GM18499 (cell line): Measurements from ENCODE around the gene IFNA6.

Source experiments
- ATAC-seq: cut with Tn5 transposase; IDR thresholded peaks from one replicate; pipeline ENCODE4 v1.9.1; 2021; ENCODE audit warnings: moderate number of reproducible peaks; ENCODE audit not compliant: insufficient read depth, unreplicated experiment

The IFNA6 gene

DNA sequence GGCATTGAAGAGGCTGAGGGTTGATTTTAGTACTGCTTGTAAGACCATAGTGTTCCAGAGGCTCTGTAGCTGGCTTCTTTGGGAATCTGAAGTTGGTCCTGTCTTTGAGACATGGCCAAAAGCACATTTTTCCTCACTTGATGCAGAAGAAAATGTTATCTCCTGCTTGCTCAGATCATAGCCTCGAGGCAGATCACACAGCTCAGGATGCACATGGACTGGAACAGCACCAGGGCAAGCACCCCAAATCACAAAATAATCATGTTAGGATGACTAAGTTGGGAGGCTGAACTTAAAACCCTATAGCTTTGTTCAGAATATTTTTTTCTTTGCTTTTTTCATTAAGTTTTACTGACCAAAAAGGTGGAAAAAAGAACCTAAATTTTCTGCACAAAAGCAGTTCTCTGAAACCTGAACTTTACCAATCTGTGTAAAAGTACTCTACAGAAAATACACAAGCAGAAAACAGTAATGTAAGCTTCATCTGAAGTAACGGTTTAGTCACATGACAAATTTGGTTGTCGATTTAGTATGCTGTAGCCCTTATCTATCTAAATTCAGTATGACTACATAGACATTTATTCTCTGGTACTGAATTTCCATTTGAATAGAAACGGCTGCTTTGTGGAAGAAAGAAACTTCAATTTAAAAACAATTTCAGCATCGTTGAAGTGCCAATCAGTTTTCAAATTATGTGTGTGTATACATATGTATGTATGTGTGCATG is 18.8 kb downstream of the IFNA6 start:
- no peak for ATAC-seq

DNA sequence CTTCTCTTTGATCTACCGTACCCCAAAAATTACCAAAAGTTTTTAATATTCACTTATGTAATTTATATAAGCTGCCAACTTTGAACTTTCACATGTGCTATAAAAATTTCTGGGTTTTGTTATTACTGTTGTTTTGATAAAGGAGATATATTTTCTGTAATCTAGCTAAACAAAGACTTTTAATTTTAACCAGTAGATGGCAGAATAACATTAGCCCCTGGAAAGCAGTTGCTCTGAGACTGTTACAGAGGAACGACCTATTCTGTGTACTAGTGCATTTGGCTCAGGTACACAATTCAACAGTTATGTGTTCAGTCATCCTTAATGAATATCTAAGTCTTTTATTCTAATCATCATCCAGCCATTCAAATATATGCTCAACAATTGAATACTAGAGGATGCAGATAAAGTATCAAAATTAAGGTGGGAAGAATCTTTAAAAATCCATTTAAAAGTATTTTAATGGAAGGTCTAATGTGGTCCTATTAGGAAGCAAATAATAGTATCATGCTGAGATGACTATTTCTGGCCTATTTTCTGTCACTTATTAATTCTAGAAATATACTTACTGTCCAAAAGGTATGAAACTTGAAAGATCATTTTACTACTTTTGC is 24.1 kb downstream of the IFNA6 start:
- peak; percentile 81 for ATAC-seq

DNA sequence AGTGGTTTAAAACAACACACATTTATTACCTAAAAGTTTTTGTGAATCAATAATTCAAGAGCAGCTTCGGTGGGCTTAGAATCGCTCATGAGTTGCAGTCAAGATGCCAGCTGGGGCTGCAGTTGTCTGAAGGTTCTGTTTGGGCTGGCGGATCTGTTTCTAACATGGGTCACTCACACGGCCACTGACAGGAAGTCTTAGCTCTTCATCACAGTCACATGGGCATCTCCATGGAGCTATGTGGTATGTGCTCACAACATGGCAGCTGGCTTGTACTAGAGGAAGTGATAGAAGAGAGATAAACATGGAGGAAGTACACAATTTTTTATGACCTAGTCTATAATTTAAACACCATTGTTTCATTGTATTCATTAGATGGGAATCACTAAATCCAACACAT is 26.6 kb downstream of the IFNA6 start:
- no peak for ATAC-seq

DNA sequence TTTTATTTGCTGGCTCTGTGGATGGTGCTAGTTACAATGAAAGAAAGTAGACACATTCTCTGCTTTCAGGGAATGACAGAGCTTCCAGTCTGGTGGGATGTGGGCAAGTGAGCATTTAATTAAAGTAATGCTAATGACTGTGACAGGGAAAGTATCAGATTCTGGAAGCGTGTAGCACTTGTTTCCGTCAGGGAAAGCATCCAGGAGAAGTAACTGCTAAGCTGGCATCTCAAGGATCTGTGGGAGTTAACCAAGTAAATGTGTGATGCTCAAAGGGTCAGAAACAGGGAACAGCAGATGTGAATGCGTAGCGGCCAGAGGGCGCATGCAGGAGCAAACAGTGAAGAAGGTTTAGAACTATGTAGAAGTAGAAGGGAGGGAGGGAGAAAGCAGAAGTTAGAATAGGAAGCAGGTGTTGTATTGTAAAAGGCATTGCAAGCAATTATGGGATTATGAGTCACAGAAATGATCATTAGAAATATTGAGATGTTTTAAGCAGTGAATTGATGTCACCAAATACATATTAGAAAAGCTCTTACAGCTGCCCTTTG is 27.7 kb downstream of the IFNA6 start:
- no peak for ATAC-seq

DNA sequence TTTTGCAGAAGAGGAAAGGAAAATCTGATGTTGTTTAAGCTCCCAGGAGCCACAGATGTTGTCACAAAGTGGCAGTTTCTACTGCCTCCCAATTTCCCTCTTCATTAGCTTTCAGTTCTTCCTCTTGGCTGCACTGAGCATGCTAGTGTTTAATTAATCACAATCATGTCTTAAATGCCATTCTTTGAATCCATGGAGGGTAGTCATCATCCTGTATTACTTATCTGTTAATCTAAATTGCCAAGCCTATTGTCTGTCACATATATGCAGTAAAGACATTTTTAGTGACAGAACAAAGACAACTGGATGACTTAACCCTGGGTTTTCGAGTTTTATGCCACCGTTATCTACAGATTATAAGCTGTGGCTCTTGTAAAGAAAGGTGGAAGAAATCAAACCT is 30.2 kb downstream of the IFNA6 start:
- ATAC-seq, result no peak

DNA sequence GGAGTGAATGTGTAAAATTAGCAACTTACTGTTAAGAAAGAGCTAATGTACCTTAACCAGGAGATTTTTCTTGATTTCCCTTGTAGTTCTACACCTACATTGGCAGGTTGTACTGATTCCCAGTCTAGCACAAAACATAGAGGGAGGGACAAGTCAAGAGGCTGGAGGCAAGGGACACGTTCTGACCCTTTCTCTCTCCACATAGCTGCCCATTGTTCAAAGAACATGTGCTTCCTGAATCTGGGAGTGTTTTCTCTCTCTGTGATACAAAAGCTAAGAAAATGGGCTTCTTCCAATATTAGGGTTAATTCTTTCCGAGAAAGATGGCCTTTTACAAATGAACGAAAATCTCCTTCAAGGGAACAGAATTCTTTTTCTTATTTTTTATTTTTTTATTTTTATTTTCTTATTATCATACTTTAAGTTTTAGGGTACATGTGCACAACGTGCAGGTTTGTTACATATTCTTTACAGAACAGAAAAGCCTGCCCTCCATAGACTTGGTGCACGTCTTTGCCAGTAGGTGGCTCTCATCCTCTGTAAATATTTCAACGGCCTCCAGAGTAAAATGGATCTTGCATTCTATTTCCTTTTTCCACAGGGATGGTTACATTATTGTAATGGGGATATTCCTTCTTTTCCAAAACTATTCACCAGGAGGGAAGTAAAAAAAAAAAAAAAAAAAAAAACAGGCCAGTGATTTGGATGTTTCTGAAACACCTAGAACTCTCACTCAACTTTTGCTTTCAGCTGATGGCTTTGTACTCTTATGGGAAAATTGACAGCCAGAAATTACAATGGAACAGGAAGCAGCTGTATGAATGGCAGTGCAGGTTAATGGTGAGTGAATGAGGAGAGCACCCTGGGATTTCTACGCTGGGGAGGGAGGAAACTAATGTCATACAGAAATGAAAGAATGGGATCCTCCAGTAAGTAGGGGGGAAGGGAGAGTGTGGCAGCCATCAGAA is 32.4 kb downstream of the IFNA6 start:
- peak; percentile 69 for ATAC-seq

DNA sequence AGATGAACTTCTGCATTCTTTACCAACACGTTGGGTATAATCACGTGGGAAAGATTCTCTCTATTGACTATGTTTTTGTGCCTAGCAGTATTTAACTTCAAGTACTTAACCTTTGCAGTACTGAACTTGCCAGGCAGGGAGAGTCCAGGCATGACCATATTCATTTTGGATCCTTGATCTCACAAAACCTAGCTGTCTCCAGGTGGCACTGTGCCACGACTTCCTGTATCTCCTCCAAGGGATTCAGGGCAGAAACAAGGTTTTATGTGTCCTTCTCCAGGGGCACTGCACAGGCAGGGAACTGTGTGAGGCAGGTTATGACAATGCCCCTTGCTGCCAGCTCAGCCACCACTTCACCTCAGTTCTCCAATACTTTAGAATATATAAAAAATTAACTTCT is 33.8 kb downstream of the IFNA6 start:
- no peak for ATAC-seq

DNA sequence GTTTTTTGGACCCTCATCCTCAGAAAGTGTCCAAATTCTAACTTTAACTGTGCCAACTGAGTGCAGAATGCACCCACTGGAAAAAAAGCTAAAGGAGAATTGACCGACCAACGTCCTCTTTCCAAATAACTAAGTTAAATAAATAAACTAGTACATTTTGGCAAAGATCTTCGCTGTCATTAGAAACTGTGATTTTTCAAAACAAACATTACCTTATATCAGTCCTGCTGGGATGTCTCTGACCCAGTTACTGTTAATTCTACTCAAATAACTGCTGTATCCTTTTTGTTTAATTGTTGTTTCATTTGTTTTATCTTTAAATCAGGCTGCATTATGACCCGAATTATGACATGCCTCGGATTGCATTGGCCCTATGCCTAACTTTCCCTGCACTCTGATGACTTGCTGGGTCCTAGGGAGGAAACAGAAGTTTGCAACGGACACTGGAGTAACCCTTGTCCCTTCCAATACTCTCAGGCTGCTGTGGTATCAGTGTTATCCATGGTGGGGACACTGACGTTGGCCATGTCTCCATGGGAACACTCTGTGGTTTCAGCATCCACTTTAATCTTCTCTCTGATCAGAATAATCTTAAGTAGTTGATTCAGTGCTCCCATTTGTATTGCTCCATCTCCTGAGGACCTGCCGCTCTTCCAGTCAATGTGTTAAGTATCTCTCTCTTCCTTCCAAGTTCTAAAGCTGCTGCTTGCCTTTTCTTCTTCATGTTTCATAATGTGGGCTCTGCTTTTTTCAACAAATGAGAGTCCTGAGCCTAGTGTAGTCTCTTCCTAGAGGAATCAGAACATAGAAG is 34.5 kb downstream of the IFNA6 start:
- no peak for ATAC-seq

DNA sequence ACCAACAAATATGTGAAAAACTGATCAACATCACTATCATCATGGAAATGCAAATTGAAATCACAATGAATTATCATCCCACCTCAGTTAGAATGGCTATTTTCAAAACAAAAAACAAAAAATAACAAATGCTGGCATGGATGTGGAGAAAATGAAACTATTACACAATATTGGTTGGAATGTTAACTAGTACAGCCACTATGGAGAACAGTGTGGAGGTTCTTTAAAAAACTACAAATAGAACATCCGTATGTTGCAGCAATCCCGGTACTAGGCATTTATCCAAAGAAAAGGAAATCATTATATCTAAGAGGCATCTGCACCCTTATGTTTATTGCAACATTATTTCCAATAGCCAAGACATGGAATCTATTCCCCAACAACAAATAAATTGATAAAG is 36.5 kb downstream of the IFNA6 start:
- ATAC-seq, result no peak

DNA sequence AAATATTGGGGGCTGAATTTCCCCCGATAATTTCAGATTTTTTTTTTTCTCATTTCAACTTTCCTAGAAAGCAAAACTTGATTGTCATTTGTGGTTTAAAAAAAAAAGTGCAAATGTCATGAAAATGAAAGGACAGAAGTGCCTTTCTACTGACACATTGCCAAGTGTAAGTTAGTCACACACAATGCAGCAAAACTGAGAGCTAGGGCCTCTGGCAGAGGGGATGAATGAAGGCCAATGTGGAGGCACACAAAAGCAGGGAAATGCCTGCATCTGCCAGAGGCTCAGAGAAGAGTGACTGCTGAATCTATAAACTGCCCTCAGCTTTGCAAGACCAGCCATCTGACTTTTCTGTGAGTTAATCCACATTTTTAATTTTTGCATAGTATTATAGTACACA is 38.8 kb downstream of the IFNA6 start:
- no peak for ATAC-seq

DNA sequence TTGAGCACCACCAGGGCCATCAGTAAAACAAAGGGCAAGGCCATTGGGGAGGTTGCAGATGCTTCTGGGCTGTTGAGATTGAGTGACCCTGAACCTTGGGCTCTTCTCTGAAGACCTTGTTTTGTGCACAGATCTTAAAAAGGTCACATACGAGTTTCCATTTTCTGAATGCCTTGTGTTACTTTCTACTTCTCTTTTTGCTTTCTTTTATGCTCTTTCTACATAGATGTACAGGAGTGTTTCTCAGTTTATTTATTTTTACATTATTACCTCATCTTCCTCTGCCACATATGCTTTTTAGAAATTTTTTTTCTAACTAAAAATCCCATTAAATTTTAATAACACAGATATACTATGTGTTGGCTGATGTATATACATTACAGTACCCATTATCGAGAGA is 45.5 kb downstream of the IFNA6 start, which contains the start of gene IFNA5:
Gene IFNA5 (minus strand): TSS at position 101 of the 400 bp plus-strand sequence. CDS start 57 bp downstream, at position 44.
- ATAC-seq, result no peak
